GM11168 (cell line): Measurements from ENCODE around the gene OMA1.

ENCODE experiments used
- in situ Hi-C: fragments of 300-500 bp; cut with MboI; formaldehyde crosslinking; loops from one replicate; pipeline ENCODE4 v1.12.0; 2022; ENCODE audit warnings: low sequenced_read_pairs; ENCODE audit not compliant: unreplicated experiment

The OMA1 gene

DNA sequence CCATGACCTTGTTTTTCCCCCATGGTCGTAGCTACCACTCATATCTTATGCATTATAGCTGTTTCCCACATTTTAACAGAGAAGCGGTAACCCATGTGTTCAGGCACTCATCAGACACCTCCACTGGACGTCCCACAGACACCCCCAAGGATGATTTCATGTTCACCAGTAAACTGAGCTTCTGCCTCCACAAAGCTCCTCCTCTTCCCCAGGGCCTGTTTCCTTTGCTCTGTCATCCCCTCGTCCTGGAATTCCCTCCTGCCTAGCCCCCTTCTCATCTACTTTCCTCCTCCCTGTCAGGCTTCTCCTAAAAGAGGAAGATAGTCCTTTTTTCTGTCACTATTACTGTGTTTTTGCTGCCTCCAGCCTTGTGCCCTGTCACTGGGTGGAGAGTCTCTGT is 111.2 kb downstream of the OMA1 start:
- in situ Hi-C loops = no loop called here

DNA sequence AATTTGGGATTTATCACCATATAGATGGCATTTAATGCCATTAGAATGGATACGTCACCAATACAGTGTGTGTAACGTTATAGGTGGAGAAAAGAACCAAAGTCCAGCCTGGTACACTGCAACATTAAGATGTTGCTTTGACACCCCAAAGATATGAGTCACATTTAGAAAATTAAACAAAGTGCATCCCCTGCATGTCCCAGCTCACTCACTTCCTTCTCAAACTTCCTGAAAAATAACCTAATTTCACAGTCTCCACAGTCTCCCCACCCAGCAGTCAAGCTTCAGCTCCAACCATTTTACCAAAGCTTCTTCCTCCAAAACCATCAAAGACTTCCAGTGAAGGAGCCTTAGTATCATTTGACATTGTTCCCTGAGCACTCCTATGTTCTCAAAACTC is 111.9 kb downstream of the OMA1 start:
- in situ Hi-C loops = no loop called here

DNA sequence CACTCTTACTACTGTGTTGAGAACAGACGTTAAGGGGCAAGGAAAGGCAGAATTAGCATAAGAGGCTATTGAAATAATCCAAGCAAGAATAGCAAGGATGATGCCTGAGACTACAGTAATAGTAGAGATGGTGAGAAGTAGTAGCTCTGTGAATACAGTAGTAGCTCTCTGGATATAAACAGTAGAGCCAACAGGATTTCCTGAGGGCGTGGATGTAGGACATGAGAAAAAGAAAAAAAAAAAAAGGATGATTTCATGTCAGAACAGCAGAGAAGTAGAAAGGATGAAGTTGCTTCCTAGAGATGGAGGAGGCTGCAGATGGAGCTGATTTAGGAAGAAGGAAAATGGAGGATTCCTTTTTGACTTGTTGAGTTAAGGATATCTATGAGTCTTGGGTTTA is 112.3 kb downstream of the OMA1 start:
- in situ Hi-C loops = no loop called here

DNA sequence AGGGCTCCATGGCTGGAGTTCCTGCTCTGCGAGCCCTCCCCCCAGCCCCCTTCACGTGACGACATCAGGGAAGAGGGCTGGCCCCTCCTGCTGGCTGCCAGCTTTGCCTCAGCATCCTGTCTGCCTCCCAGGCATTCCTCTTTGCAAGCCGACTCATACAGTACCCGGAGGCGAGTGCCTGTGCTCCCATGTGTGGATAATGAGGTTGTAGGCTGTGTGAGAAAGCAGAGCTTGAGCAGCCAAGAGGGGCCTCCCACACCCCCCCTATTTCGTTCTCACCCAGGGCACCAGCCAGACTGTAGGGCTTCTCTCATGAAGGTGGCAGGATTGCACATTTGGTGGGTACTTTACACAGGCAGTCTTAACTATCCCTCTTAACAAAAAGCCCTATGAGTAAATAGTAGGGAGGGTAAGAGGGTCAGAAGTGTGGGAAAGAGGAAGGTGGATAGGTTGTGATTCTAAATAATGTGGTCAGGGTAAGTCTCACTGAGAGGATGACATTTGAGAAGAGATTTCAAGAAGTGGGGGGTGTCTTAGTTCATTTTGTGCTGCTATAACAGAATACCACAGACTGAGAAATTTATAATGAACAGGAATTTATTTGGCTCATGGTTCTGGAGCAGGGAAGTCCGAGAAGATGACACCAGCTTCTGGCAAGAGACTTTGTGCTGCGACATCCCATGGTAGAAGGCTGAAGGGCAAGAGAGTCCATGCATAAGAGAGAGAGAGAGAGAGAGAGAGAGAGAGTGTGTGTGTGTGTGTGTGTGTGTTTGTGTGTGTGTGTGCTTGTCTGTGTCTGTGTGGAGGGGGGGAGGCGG is 113.5 kb downstream of the OMA1 start:
- in situ Hi-C loops = no loop called here

DNA sequence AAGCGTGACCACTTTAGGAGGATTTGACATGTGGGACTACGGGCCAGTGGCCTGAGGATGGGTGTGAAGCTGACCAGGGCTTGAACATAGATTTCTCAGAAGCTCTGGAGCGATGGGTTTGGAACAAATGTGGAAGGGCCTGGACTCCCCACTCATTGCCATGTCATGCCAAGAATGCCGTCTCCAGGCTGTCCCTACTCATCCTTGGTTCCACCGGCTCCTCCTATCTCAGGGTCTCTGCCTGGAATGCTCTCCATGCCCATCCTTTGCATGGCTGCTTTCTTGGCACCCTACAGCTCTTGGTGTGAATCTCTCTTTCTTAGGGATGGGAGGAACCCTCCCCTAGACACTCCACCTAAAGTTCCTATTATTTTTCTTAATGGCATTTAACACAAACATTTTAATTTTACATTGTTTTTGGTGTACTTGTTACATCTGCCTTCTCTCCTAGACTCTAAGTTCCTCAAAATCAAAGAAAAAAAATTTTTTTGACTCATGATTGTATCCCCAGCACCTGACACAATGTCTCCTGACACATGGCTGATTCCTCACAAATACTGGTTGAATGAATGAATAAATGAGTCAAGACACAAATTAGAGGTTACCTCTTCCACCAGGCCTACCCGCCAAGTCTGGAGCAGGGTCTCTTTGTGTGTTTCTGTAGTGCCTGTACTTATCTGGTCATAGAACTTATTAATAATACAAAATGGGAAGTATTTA is 114.5 kb downstream of the OMA1 start:
- in situ Hi-C loops = no loop called here
